ENCODE results near the gene NPAS2.

The NPAS2 gene

DNA sequence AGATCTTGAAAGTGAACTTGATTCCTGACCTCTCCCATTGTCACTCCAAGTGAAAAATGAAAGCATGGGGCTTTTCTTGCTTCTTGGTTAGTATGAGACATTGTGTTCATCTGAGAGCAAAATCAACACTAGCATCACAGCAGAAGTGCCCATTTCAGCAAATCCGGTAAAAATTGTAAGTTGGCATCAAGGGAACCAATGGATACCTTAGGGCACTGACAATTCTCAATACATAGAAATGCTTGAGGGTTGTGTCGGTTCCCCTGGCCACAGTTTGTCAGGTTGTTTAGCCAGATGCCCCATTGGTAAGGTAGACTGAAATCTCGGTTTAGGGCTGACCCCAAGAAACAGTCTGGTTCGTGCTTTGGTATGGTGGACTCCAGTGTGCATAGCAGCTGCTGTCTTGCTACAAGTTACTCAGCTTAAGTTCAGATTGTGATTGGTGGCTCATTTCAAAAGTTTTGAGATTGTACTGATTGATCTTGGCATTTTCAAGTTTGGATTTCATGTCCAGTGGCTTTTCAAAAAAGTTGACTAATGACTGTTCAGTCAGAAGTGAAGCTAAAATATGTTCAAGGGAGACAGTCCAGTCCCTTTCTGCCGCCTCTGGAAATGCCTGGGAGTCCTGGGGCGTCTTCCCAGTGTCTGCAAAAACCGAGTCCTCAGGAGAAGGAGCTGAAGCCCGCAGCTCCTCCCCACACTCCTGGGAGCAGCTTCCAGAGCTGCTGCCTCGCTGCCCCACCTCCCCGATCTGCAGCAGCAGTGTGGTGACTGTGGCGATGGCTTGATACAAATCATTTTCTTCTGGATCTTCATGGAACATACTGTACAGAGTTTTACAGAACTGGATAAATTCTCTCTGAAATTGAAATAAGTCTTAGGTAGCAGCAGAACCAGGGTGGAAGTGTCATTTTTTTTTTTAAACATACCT is 187.7 kb downstream of the NPAS2 start:
- no peak for DNase-seq (ENCODE audit: low read depth in 2 of 3, low spot score in 1 of 3)

DNA sequence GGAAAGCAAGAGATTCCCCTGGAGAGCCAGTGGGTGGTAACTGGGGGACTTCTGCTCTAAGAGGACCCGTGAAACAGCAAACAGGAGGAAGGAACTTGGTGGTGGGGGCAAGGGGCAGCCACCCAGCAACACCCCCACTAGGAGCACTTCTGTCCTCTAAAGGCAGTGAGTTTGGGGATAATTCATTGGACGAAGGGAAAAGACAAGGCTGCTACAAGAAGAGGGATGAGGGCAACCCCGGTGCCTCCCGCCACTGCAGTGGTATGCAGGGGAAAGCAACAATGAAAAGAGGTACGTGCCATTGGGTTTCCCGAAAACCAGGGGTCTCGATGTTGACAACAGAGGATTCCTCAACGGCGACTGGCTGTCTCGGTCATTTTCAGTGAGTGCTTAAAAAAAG is 191.2 kb downstream of the NPAS2 start:
- DNase-seq (ENCODE audit: low read depth in 2 of 3, low spot score in 1 of 3), result no peak

GRCh38 chr2:101012054-101012705 is 192.2 kb downstream of the NPAS2 start:
- no peak for DNase-seq (ENCODE audit: low read depth in 2 of 3, low spot score in 1 of 3)

DNA sequence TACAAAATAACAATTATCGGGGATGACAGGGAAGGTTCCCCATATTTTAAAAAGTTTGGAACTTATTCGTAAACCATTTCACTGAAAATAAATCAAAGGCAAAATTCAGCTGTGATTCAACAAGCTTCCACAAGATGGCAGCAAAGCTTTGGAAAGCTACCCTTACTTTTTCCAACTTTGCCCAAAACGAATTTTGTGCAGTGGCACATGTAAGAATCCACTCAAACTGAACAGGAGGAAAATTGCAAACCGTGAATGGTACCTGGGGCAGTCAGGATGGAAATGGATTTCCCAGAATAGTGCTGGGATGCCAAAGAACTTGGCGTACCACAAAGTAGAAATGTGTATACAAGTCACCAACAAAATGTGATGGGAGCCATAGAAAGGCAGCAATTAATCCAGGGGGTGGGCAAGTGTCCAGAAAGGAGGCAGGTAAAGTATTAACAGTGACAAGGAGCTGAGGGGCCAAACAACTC is 192.8 kb downstream of the NPAS2 start:
- DNase-seq (ENCODE audit: low read depth in 2 of 3, low spot score in 1 of 3), result peak in 1 of 3 donors; percentile 62

DNA sequence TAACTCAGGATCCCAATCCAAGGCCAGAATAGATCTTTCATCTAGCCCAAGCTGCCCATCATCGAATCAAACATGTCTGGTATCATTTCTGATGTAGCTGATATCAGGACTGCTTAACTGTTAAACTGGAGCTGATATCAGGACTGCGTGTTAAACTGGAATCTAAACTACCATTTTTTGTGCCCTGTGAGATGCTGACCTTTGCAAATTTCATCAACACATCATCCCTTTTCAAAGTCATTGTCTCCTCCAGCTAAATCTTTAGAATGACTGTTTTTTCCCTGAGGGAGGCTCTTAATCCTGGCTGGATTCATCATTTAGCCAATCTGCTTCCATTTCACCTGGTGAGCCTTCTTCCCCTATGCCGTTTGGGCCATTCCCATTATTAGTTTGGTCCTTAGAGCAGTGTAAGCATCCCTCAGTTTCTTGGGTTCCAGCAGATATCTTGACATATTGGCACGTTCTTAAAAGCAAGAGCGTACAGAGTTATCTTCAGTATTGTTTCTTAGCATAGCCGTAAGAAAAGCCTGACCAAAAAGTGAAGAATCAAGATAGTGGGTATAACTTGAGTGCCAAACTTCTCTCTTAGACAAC is 194.4 kb downstream of the NPAS2 start:
- no peak for DNase-seq (ENCODE audit: low read depth in 2 of 3, low spot score in 1 of 3)

GRCh38 chr2:101017371-101017770 is 197.4 kb downstream of the NPAS2 start:
- no peak for DNase-seq (ENCODE audit: low read depth in 2 of 3, low spot score in 1 of 3)

GRCh38 chr2:101018934-101019333 is 199.0 kb downstream of the NPAS2 start:
- no peak for DNase-seq (ENCODE audit: low read depth in 2 of 3, low spot score in 1 of 3)

DNA sequence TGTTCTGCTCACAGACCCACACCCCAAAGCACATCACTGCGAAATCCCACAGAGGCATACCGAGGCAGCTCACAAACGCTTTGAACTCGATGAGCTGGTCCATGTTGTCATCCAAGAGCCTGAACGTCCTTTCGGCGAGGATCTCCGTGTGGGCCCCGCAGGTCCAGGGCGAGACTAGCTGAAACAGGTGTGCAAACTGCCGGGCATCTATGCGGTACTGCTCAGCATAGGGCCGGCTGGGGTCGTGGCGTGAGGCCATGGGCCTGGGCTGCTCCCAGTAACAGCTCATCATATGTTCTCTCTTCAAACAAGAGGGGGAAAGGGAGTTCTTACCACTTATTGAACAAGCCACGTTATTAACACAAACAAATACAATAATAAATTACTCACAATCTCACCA is 202.3 kb downstream of the NPAS2 start:
- DNase-seq (ENCODE audit: low read depth in 2 of 3, low spot score in 1 of 3), result no peak

GRCh38 chr2:101023327-101024107 is 203.6 kb downstream of the NPAS2 start:
- no peak for DNase-seq (ENCODE audit: low read depth in 2 of 3, low spot score in 1 of 3)

- no peak for DNase-seq (ENCODE audit: low read depth in 2 of 3, low spot score in 1 of 3)
These were observed 205.6 kb downstream of the NPAS2 start for GRCh38 chr2:101025561-101025960.

DNA sequence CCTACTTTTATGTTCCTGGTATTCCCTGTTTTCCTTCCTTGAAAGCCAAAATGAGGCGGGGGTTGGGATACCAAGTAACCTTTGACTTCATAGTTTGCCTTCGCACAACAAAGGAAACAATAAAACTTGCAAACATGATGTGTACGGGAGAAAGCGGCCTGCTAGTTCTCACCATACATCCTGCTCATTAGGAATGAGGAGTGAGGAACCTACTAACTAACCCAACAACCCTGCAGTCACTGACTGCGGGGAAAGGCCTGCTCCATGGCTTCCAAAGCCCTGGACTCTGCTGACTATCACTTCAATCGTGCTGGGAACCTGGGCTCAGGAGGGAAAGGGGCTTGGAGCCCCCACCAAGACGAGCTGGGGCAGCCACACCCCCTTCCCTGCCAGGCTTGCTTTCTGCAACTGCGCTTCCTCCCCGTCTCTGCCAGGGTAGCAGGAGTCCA is 206.3 kb downstream of the NPAS2 start:
- no peak for DNase-seq (ENCODE audit: low read depth in 2 of 3, low spot score in 1 of 3)

GRCh38 chr2:101026923-101027469 is 207.1 kb downstream of the NPAS2 start:
- no peak for DNase-seq (ENCODE audit: low read depth in 2 of 3, low spot score in 1 of 3)

- DNase-seq (ENCODE audit: low read depth in 2 of 3, low spot score in 1 of 3), result no peak
These were observed 207.9 kb downstream of the NPAS2 start for GRCh38 chr2:101027852-101028251.

DNA sequence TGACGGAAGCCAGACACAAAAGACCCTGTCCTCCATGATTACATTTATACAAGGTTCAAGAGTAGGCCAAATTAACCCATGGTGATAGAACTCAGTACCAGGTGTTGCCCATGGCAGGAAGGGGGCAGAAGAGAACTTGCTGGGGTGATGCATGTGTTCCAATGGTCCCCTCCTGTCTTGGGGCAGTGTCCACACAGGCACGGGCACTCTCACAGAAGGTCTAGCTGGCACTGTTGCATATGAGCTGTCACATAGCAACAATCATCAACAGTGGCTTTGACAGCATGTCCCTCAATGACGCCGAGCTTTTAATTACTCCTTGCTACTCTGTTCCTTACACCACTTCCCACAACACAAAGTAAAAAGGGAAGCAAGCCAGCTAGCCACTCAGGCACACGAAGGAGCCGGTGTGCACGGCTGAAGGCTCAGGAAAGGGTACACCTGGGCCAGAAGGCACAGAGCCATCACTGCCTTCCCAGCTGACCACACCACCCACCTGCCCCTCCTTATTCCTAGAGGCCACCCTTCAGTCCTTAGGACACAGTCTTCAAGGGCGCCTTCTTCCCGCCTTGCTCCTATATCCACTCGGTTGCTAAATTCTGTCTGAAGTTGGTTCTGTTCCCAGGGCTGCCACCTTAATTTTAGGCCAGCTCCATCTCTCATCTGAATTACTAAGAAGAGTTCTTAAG is 211.1 kb downstream of the NPAS2 start:
- no peak for DNase-seq (ENCODE audit: low read depth in 2 of 3, low spot score in 1 of 3)

DNA sequence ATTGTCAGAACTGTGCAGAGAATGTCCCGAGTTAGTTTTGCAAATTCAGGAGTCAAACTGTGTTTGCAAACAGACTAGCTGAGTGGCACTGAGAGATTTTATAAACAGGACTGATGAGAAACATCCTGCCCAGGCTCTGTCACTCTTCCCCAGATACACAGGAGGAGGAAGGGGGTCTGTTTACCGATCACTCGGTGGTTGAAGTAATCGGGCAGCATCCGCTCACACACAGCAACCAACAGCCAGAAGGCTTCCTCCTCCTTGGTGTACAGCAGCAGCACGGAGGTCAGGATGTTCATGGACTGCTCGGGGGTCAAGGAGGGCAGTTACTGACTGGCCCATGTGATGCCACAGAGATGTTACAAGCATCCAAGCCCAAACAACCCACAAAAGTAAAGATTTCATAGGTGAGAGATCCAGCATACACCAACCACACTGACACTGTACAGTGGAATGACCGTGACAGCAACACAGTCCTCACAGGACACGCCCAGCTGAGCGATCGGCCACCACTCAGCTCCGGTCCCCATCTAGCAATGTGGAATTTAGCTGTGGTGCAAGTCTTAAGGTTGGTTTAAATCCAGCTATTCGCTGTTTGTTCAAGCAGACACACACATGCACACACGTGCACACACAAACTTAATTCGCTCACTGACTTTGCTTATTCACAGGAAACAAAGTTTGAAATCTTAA is 212.3 kb downstream of the NPAS2 start:
- no peak for DNase-seq (ENCODE audit: low read depth in 2 of 3, low spot score in 1 of 3)

DNA sequence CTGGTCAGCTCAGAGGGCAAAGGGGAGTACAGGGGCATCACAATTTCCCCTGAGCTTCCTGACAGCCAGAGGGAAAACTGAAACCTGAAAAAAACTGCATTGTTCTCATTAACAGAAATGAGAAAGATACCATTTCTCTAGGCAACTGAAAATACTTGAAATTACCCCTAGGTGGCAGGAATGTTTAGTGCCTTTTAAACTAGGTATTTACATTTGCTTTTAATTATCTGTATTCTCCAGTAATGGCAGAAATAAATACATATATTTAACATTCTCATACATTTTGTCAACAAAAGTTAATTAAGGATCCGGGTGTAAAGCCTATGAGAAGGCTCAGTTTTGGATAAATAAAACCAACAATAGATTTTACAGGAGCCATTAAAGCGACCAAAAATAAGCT is 216.6 kb downstream of the NPAS2 start:
- no peak for DNase-seq (ENCODE audit: low read depth in 2 of 3, low spot score in 1 of 3)

DNA sequence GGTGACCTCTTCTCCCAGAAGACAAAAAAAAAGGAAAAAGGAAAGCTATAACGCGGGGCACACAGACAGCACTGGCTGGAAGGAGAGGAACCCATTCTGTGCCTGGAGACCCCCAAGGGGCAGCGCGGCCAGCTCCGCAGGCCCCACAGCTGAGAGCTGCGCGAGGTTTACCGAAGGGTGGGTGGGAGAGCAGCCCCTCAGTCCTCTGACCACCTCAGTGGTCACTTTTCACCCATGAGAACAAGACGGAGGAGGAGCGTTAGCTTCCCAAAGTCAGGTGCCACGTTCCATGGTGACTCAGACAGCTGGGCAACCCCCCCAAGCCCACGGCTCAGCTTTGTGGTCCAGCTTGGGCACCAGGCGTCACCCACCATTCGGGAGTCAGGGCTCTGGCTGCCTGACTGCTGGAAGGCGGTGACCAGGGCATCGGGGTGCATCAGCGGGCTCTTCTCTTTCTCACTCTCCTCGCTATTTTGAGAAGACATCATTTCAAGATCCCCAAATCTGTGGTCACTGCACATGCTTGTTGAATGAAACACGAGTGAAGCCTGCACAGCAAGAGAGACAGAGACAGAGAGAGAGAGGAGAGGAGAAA is 217.3 kb downstream of the NPAS2 start:
- no peak for DNase-seq (ENCODE audit: low read depth in 2 of 3, low spot score in 1 of 3)

DNA sequence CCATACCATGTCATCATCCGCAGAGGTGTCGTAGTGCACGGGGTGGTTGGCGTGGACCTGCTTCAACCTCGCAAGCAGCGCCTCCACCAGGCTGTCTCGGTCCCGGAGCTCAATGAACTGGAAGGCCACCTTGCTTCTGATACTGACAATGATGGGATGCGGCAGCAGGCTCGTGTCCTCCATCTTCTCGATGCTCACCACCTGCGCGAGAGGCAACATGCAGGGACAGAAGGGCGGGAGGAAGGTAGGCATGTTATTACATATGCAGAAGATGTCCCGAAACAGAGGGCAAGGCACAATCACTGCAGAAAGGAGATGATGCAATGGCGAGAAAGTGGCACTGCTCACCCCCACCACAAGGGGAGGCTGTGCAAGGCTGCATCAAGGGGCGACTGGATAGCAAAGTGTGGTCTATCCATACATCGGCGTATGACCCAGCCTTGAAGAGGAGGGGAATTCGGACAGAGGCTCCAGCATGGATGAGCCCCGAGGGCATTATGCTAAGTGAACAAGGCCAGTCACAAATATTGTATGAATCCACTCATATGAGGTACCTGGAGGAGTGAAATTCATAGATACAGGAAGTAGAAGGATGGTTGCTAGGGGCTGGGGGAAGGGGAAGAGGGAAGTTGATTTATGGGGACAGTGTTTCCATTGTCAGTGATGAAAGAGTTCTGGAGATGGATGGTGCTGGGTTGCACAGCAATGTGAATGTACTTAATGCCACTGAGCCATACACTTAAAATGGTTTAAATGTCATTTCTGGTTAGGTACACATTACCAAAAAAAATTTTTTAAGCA is 218.7 kb downstream of the NPAS2 start:
- DNase-seq (ENCODE audit: low read depth in 2 of 3, low spot score in 1 of 3), result peak; percentile 5 to 19 (median 12)
